ENCODE data around the gene G6PD. TPM values are rescaled to one million over a fixed set of nuclear protein-coding genes. Genes with fewer than 3 reads are reported as not detected.
A peak's percentile ranks its signal among the peaks of the same experiment; 100 is the strongest.

The G6PD gene
- total and polyA plus RNA-seq, 3 experiments from 2014 or later, result 10.7 to 116 (median 108) TPM

- Histone ChIP-seq H3K4me1 (ENCODE audit: insufficient read depth, low read length) (peaks cover 25% of the 10 kb centered on the region), H3K36me3 (ENCODE audit: insufficient read depth, low read length) (no peaks in the 10 kb centered on the region), H3K27ac (ENCODE audit: low read depth, low read length) (peak within 1 kb of the TSS; percentile 67), H3K27me3 (ENCODE audit: insufficient read depth, low read length, poor library complexity, severe bottlenecking) (no peaks in the 10 kb centered on the region), H3K4me3 (ENCODE audit: low read length) (peak within 1 kb of the TSS; percentile 67), H3K9me3 (ENCODE audit: low read length) (no peaks in the 10 kb centered on the region)
- Mint-ChIP-seq H3K4me1 (peaks cover 19 to 32% (median 23%) of the 10 kb centered on the region in 3 donors), H3K4me3 (peak within 1 kb of the TSS; percentile 80 to 91 (median 86)), H3K9me3 (no peaks in the 10 kb centered on the region), H3K36me3 (peaks cover 0 to 3% (median 0%) of the 10 kb centered on the region in 3 donors), H3K27me3 (peaks cover 0 to 3% of the 10 kb centered on the region in 2 donors), H3K27ac (peak within 1 kb of the TSS; percentile 87 to 97 (median 92))
- ChIA-PET POLR2A (interaction anchor here (0.6 to 2.6 kb wide), 6 partner anchors 10 to 588 kb away, joined by 3 to 16 read pairs (median 3); partner anchors contain the start of gene SLC10A3), CTCF (interaction anchor here (1.2 to 1.4 kb wide), 3 partner anchors 11 to 117 kb away, joined by 3 to 4 read pairs (median 3); no protein-coding TSS in a partner anchor)
- DNase-seq, result peak; percentile 88 to 95 (median 89)
Observed at GRCh38 chrX:154515966-154516655, 30.5 kb downstream of the G6PD start, which contains the start of gene FAM3A. Gene FAM3A (minus strand): TSS chrX:154516232. CDS start chrX:154515772, 460 bp downstream.

- Histone ChIP-seq H3K4me3 (ENCODE audit: low read length) (peak overlapping the region; percentile 56), H3K4me1 (ENCODE audit: insufficient read depth, low read length) (peaks cover 27% of the 10 kb centered on the region), H3K27ac (ENCODE audit: low read depth, low read length) (peak overlapping the region; percentile 67), H3K9me3 (ENCODE audit: low read length) (no peaks in the 10 kb centered on the region), H3K27me3 (ENCODE audit: insufficient read depth, low read length, poor library complexity, severe bottlenecking) (no peaks in the 10 kb centered on the region), H3K36me3 (ENCODE audit: insufficient read depth, low read length) (no peaks in the 10 kb centered on the region)
- Mint-ChIP-seq H3K36me3 (peaks cover 0 to 6% (median 2%) of the 10 kb centered on the region in 3 donors), H3K27me3 (peaks cover 0 to 3% of the 10 kb centered on the region in 2 donors), H3K4me1 (peaks cover 23 to 36% (median 28%) of the 10 kb centered on the region in 3 donors), H3K9me3 (no peaks in the 10 kb centered on the region), H3K27ac (peak overlapping the region; percentile 87 to 97 (median 92)), H3K4me3 (peak overlapping the region; percentile 72 to 90 (median 84))
- DNase-seq, result peak in 1 of 5 donors; percentile 49
- ChIA-PET POLR2A (interaction anchor here (2.6 kb wide), 1 partner anchor 25 kb away, joined by 16 read pairs; the partner anchor contains the start of gene SLC10A3), CTCF (interaction anchor here (1.2 to 1.4 kb wide), 2 partner anchors 12 to 23 kb away, joined by 3 to 4 read pairs; no protein-coding TSS in a partner anchor)
Observed at GRCh38 chrX:154515090-154515965, 31.3 kb downstream of the G6PD start.

- ChIA-PET POLR2A (no interaction called here), CTCF (no interaction called here)
- peaks cover 27% of the 10 kb centered on the region for H3K4me1 ChIP-seq (ENCODE audit: insufficient read depth, low read length)
Observed at GRCh38 chrX:154513716-154514115, 32.9 kb downstream of the G6PD start.

GRCh38 chrX:154512879-154513553 is 33.6 kb downstream of the G6PD start:
- H3K4me3 ChIP-seq (ENCODE audit: low read length), result no peak overlapping the region
- peaks cover 0 to 2% (median 0%) of the 10 kb centered on the region in 5 donors for H3K9me3 Mint-ChIP-seq
- peaks cover 6 to 22% (median 9%) of the 10 kb centered on the region in 3 donors for H3K36me3 Mint-ChIP-seq
- peak overlapping the region in 1 of 7 donors; percentile 66 for H3K4me3 Mint-ChIP-seq
- no peak for DNase-seq
- ChIA-PET POLR2A (no interaction called here), CTCF (interaction anchor here (1.2 kb wide), 1 partner anchor 14 kb away, joined by 3 read pairs; no protein-coding TSS in a partner anchor)
- peaks cover 23 to 36% (median 28%) of the 10 kb centered on the region in 3 donors for H3K4me1 Mint-ChIP-seq
- no peaks in the 10 kb centered on the region for H3K9me3 ChIP-seq (ENCODE audit: low read length)
- no peaks in the 10 kb centered on the region for H3K27me3 ChIP-seq (ENCODE audit: insufficient read depth, low read length, poor library complexity, severe bottlenecking)
- H3K36me3 ChIP-seq (ENCODE audit: insufficient read depth, low read length), result no peaks in the 10 kb centered on the region
- peak overlapping the region in 2 of 8 donors; percentile 17 to 36 for H3K27ac Mint-ChIP-seq
- H3K27me3 Mint-ChIP-seq, result no peaks in the 10 kb centered on the region
- no peak overlapping the region for H3K27ac ChIP-seq (ENCODE audit: low read depth, low read length)
- H3K4me1 ChIP-seq (ENCODE audit: insufficient read depth, low read length), result peaks cover 27% of the 10 kb centered on the region

More at GRCh38 chrX:154513716-154514115, 32.9 kb downstream of the G6PD start:
- Mint-ChIP-seq H3K4me1 (peaks cover 23 to 36% (median 28%) of the 10 kb centered on the region in 3 donors), H3K4me3 (peak overlapping the region in 3 of 7 donors; percentile 22 to 74 (median 37)), H3K9me3 (no peaks in the 10 kb centered on the region), H3K27me3 (no peaks in the 10 kb centered on the region), H3K27ac (peak overlapping the region in 7 of 8 donors; percentile 3 to 71 (median 43)), H3K36me3 (peaks cover 6 to 18% (median 7%) of the 10 kb centered on the region in 3 donors)
- Histone ChIP-seq H3K4me3 (ENCODE audit: low read length) (no peak overlapping the region), H3K27ac (ENCODE audit: low read depth, low read length) (no peak overlapping the region), H3K27me3 (ENCODE audit: insufficient read depth, low read length, poor library complexity, severe bottlenecking) (no peaks in the 10 kb centered on the region), H3K9me3 (ENCODE audit: low read length) (no peaks in the 10 kb centered on the region), H3K36me3 (ENCODE audit: insufficient read depth, low read length) (no peaks in the 10 kb centered on the region)
- DNase-seq, result no peak

GRCh38 chrX:154511761-154512160 is 34.9 kb downstream of the G6PD start:
- H3K9me3 Mint-ChIP-seq, result peaks cover 0 to 2% (median 0%) of the 10 kb centered on the region in 5 donors
- peaks cover 23 to 34% (median 28%) of the 10 kb centered on the region in 3 donors for H3K4me1 Mint-ChIP-seq
- H3K4me1 ChIP-seq (ENCODE audit: insufficient read depth, low read length), result peaks cover 23% of the 10 kb centered on the region
- CTCF ChIA-PET, result interaction anchor here (0.6 to 1.2 kb wide), 2 partner anchors 15 to 541 kb away, joined by 3 read pairs; partner anchors contain the start of gene HCFC1
- peak overlapping the region; percentile 40 to 88 (median 77) for H3K27ac Mint-ChIP-seq
- H3K27me3 Mint-ChIP-seq, result no peaks in the 10 kb centered on the region
- peaks cover 6 to 24% (median 9%) of the 10 kb centered on the region in 3 donors for H3K36me3 Mint-ChIP-seq
- no peak overlapping the region for H3K4me3 ChIP-seq (ENCODE audit: low read length)
- POLR2A ChIA-PET, result interaction anchor here (0.5 kb wide), 1 partner anchor 9 kb away, joined by 8 read pairs; no protein-coding TSS in a partner anchor
- peak overlapping the region; percentile 51 for H3K27ac ChIP-seq (ENCODE audit: low read depth, low read length)
- no peak for DNase-seq
- no peaks in the 10 kb centered on the region for H3K27me3 ChIP-seq (ENCODE audit: insufficient read depth, low read length, poor library complexity, severe bottlenecking)
- peak overlapping the region in 3 of 7 donors; percentile 15 to 59 (median 31) for H3K4me3 Mint-ChIP-seq
- H3K9me3 ChIP-seq (ENCODE audit: low read length), result no peaks in the 10 kb centered on the region
- no peaks in the 10 kb centered on the region for H3K36me3 ChIP-seq (ENCODE audit: insufficient read depth, low read length)

GRCh38 chrX:154509455-154509854 is 37.2 kb downstream of the G6PD start:
- Histone ChIP-seq H3K4me1 (ENCODE audit: insufficient read depth, low read length) (peaks cover 13% of the 10 kb centered on the region), H3K36me3 (ENCODE audit: insufficient read depth, low read length) (peaks cover 4% of the 10 kb centered on the region), H3K9me3 (ENCODE audit: low read length) (no peaks in the 10 kb centered on the region), H3K27me3 (ENCODE audit: insufficient read depth, low read length, poor library complexity, severe bottlenecking) (no peaks in the 10 kb centered on the region), H3K4me3 (ENCODE audit: low read length) (no peak overlapping the region), H3K27ac (ENCODE audit: low read depth, low read length) (no peak overlapping the region)
- Mint-ChIP-seq H3K27me3 (peaks cover 0 to 1% of the 10 kb centered on the region in 2 donors), H3K36me3 (peaks cover 6 to 35% (median 9%) of the 10 kb centered on the region in 3 donors), H3K4me1 (peaks cover 13 to 23% (median 22%) of the 10 kb centered on the region in 3 donors), H3K9me3 (peaks cover 0 to 2% (median 0%) of the 10 kb centered on the region in 5 donors), H3K4me3 (no peak overlapping the region), H3K27ac (peak overlapping the region in 1 of 8 donors; percentile 52)
- ChIA-PET CTCF (no interaction called here), POLR2A (no interaction called here)
- no peak for DNase-seq

- H3K27me3 ChIP-seq (ENCODE audit: insufficient read depth, low read length, poor library complexity, severe bottlenecking), result no peaks in the 10 kb centered on the region
- H3K9me3 ChIP-seq (ENCODE audit: low read length), result no peaks in the 10 kb centered on the region
- Mint-ChIP-seq H3K4me1 (peaks cover 12 to 16% (median 14%) of the 10 kb centered on the region in 3 donors), H3K36me3 (peaks cover 6 to 32% (median 9%) of the 10 kb centered on the region in 3 donors), H3K27me3 (peaks cover 0 to 1% of the 10 kb centered on the region in 2 donors), H3K9me3 (peaks cover 0 to 2% (median 0%) of the 10 kb centered on the region in 5 donors), H3K4me3 (no peak overlapping the region), H3K27ac (peak overlapping the region in 2 of 8 donors; percentile 54 to 66)
- peaks cover 10% of the 10 kb centered on the region for H3K4me1 ChIP-seq (ENCODE audit: insufficient read depth, low read length)
- CTCF ChIA-PET, result no interaction called here
- peaks cover 4% of the 10 kb centered on the region for H3K36me3 ChIP-seq (ENCODE audit: insufficient read depth, low read length)
- POLR2A ChIA-PET, result interaction anchor here (0.6 kb wide), 1 partner anchor 13 kb away, joined by 4 read pairs; no protein-coding TSS in a partner anchor
- no peak overlapping the region for H3K27ac ChIP-seq (ENCODE audit: low read depth, low read length)
- DNase-seq, result no peak
- no peak overlapping the region for H3K4me3 ChIP-seq (ENCODE audit: low read length)
Observed at GRCh38 chrX:154508384-154508745, 38.3 kb downstream of the G6PD start.

Data from CD8-positive, alpha-beta memory T cell (primary cell).